Measurements from ENCODE around the gene CPN1. TPM values are rescaled to one million over a fixed set of nuclear protein-coding genes. Genes with fewer than 3 reads are reported as not detected.

The CPN1 gene
- polyA plus RNA-seq, 1 experiment: not detected

- Histone ChIP-seq H3K4me3 (ENCODE audit: low read depth, low read length) (no peak overlapping the region), H3K36me3 (ENCODE audit: control insufficient read depth, insufficient read depth, low read length) (no peaks in the 10 kb centered on the region), H3K27me3 (ENCODE audit: control insufficient read depth, insufficient read depth, low read length) (peaks cover 7% of the 10 kb centered on the region; the same call in 1 of the 2 replicates)
- ChIA-PET POLR2A (no interaction called here), CTCF (no interaction called here)
- DNase-seq (ENCODE audit: low read depth): no peak
- no peak for TF ChIP-seq CTCF (IDR thresholded peaks at IDR 0.05; ENCODE audit: insufficient read depth, low read depth, low read length)
These were observed 42.4 kb upstream of the CPN1 start for GRCh38 chr10:100124097-100124496.

- POLR2A ChIA-PET: no interaction called here
- CTCF ChIA-PET: no interaction called here
These were observed 41.1 kb upstream of the CPN1 start for GRCh38 chr10:100122780-100123179.

GRCh38 chr10:100120550-100120949 is 38.9 kb upstream of the CPN1 start:
- DNase-seq (ENCODE audit: low read depth): no peak
- peaks cover 9% of the 10 kb centered on the region; the same call in 1 of the 2 replicates for H3K27me3 ChIP-seq (ENCODE audit: control insufficient read depth, insufficient read depth, low read length)
- no peak for TF ChIP-seq CTCF (IDR thresholded peaks at IDR 0.05; ENCODE audit: insufficient read depth, low read depth, low read length)
- no peak overlapping the region for H3K4me3 ChIP-seq (ENCODE audit: low read depth, low read length)
- no peaks in the 10 kb centered on the region for H3K36me3 ChIP-seq (ENCODE audit: control insufficient read depth, insufficient read depth, low read length)
- CTCF ChIA-PET: no interaction called here
- POLR2A ChIA-PET: no interaction called here

More at GRCh38 chr10:100122780-100123179, 41.1 kb upstream of the CPN1 start:
- no peak overlapping the region for H3K4me3 ChIP-seq (ENCODE audit: low read depth, low read length)
- H3K27me3 ChIP-seq (ENCODE audit: control insufficient read depth, insufficient read depth, low read length): peaks cover 5% of the 10 kb centered on the region; the same call in 1 of the 2 replicates
- TF ChIP-seq CTCF (IDR thresholded peaks at IDR 0.05; ENCODE audit: insufficient read depth, low read depth, low read length): no peak
- no peaks in the 10 kb centered on the region for H3K36me3 ChIP-seq (ENCODE audit: control insufficient read depth, insufficient read depth, low read length)
- DNase-seq (ENCODE audit: low read depth): no peak

GRCh38 chr10:100119726-100120125 is 38.1 kb upstream of the CPN1 start:
- ChIA-PET POLR2A (no interaction called here), CTCF (no interaction called here)
- TF ChIP-seq CTCF (IDR thresholded peaks at IDR 0.05; ENCODE audit: insufficient read depth, low read depth, low read length): no peak
- H3K4me3 ChIP-seq (ENCODE audit: low read depth, low read length): no peak overlapping the region
- no peaks in the 10 kb centered on the region for H3K36me3 ChIP-seq (ENCODE audit: control insufficient read depth, insufficient read depth, low read length)
- no peak for DNase-seq (ENCODE audit: low read depth)
- peaks cover 9% of the 10 kb centered on the region for H3K27me3 ChIP-seq (ENCODE audit: control insufficient read depth, insufficient read depth, low read length)

- no peak for TF ChIP-seq CTCF (IDR thresholded peaks at IDR 0.05; ENCODE audit: insufficient read depth, low read depth, low read length)
- POLR2A ChIA-PET: no interaction called here
- CTCF ChIA-PET: interaction anchor here (1.1 kb wide), 1 partner anchor 69 kb away, joined by 3 read pairs; no protein-coding TSS in a partner anchor
- Histone ChIP-seq H3K27me3 (ENCODE audit: control insufficient read depth, insufficient read depth, low read length) (peaks cover 7% of the 10 kb centered on the region), H3K36me3 (ENCODE audit: control insufficient read depth, insufficient read depth, low read length) (no peaks in the 10 kb centered on the region), H3K4me3 (ENCODE audit: low read depth, low read length) (no peak overlapping the region)
- DNase-seq (ENCODE audit: low read depth): no peak
These were observed 33.5 kb upstream of the CPN1 start for GRCh38 chr10:100114976-100115770.
